GM12878 (cell line): Measurements from ENCODE around the gene MROH7. TPM values are rescaled to one million over a fixed set of nuclear protein-coding genes. Genes with fewer than 3 reads are reported as not detected.

Experiments used
- ATAC-seq: fragments of 200-7000 bp; cut with Tn5 transposase; 3 replicates; pipeline ENCODE4 v1.9.1; 2020; ENCODE audit warnings: mild to moderate bottlenecking, moderate library complexity
- BruUV-seq: library from RNA; stranded (reverse); fragments of 400-500 nt; replicated peaks from 2 replicates; lab custom pipeline; 2021; lab: Mats Ljungman, UMichigan
- CTCF ChIA-PET: fragments of 300-600 bp; sonication (Branson Sonifier 250); formaldehyde crosslinking; extraction: SDS; loops from one replicate; lab custom pipeline; 2021; ENCODE audit warnings: inconsistent platforms; lab: Yijun Ruan, JAX
- POLR2A ChIA-PET: fragments of 350-600 bp; formaldehyde crosslinking; extraction: SDS; loops from one replicate; lab custom pipeline; 2021; ENCODE audit warnings: inconsistent platforms; lab: Charles Lee
- RAD21 ChIA-PET: fragments of 300-600 bp; sonication (Branson Sonifier 250); formaldehyde crosslinking; loops from one replicate; lab custom pipeline; 2023; ENCODE audit warnings: antibody characterized with exemption; ENCODE audit not compliant: unreplicated experiment; lab: Charles Lee
- SMC1A ChIA-PET: fragments of 300-600 bp; sonication (Branson Sonifier 250); formaldehyde crosslinking; loops from one replicate; lab custom pipeline; 2023; ENCODE audit not compliant: unreplicated experiment, uncharacterized antibody; lab: Charles Lee
- DNase-seq: peaks from one replicate; pipeline ENCODE4 v3.0.0-alpha.2; 2011; ENCODE audit warnings: low read depth, low spot score
- FAIRE-seq: peaks from 3 replicates; lab custom pipeline; 2011; peaks lifted over from hg19 to GRCh38; lab: Jason Lieb, UNC
- H2AFZ ChIP-seq: 2 replicates; pipeline ENCODE4 v1.6.0; 2011; ENCODE audit warnings: low read depth, low read length, control low read depth; ENCODE audit not compliant: control insufficient read depth
- H3K27ac ChIP-seq: 2 replicates; pipeline ENCODE4 v1.5.1; 2011; ENCODE audit warnings: control low read depth; ENCODE audit not compliant: control insufficient read depth, insufficient read depth
- H3K27me3 ChIP-seq, 2 experiments: replicated peaks in 1 of 2; 2 replicates each; pipeline versions ENCODE4 v1.6.0 to v1.6.1; 2011; ENCODE audit warnings: low read length in 1 of 2; ENCODE audit not compliant: control insufficient read depth in 2 of 2, insufficient read depth in 2 of 2
- H3K36me3 ChIP-seq, 2 experiments: 2 replicates each; pipeline ENCODE4 v1.5.1; 2011; ENCODE audit warnings: low read length in 1 of 2; ENCODE audit not compliant: control insufficient read depth in 2 of 2, insufficient read depth in 2 of 2
- H3K4me1 ChIP-seq: 2 replicates; pipeline ENCODE4 v1.6.1; 2011; ENCODE audit warnings: mild to moderate bottlenecking, low read length, moderate library complexity, mixed read lengths; ENCODE audit not compliant: control insufficient read depth, insufficient read depth
- H3K4me2 ChIP-seq: 2 replicates; pipeline ENCODE4 v1.6.0; 2011; ENCODE audit warnings: control low read depth; ENCODE audit not compliant: control insufficient read depth, insufficient read depth
- H3K4me3 ChIP-seq: fragments of 200-600 bp; sonication (generic); 2 replicates; pipeline ENCODE4 v1.5.1; 2016
- H3K79me2 ChIP-seq: 2 replicates; pipeline ENCODE4 v1.6.0; 2011; ENCODE audit warnings: low read length; ENCODE audit not compliant: control insufficient read depth, insufficient read depth
- H3K9ac ChIP-seq: 2 replicates; pipeline ENCODE4 v1.8.0; 2011; ENCODE audit warnings: low read length, control low read depth, mixed read lengths; ENCODE audit not compliant: control insufficient read depth, insufficient read depth
- H3K9me3 ChIP-seq: replicated peaks from 3 replicates; pipeline ENCODE4 v1.5.1; 2011; ENCODE audit warnings: mild to moderate bottlenecking, low read length; ENCODE audit not compliant: control insufficient read depth, insufficient read depth
- H4K20me1 ChIP-seq: 2 replicates; pipeline ENCODE4 v1.6.0; 2011; ENCODE audit not compliant: control insufficient read depth, insufficient read depth
- BRCA1 ChIP-seq: IDR thresholded peaks from 2 replicates; pipeline ENCODE4 v1.6.1; 2011; ENCODE audit warnings: low read depth, low read length, improper control_type of control experiment
- LARP7 ChIP-seq: fragments of 450-650 bp; IDR thresholded peaks from 2 replicates; pipeline ENCODE4 v1.6.1; 2017; ENCODE audit warnings: mild to moderate bottlenecking
- SIX5 ChIP-seq: IDR thresholded peaks from 2 replicates; pipeline ENCODE4 v1.6.1; 2011; ENCODE audit warnings: mild to moderate bottlenecking, low read depth, low read length, moderate library complexity; ENCODE audit not compliant: severe bottlenecking
- TCF3 ChIP-seq: IDR thresholded peaks from 2 replicates; pipeline ENCODE4 v1.6.1; 2012; ENCODE audit warnings: low read depth, mild to moderate bottlenecking, low read length, borderline replicate concordance; ENCODE audit not compliant: insufficient read depth
- WRNIP1 ChIP-seq: IDR thresholded peaks from 2 replicates; pipeline ENCODE4 v1.6.1; 2011; ENCODE audit warnings: low read depth, low read length, improper control_type of control experiment, borderline replicate concordance
- ZNF592 ChIP-seq: fragments of 450-650 bp; IDR thresholded peaks from 2 replicates; pipeline ENCODE4 v1.6.1; 2017; ENCODE audit warnings: mild to moderate bottlenecking, moderate library complexity
- WGBS: methylation state at CpG from one replicate; pipeline ENCODE4 v1.1.6; 2016; ENCODE audit warnings: low lambda C conversion rate; ENCODE audit not compliant: insufficient replicate concordance, insufficient coverage; ENCODE audit errors: missing lambda C conversion rate; 5-methylcytosine and 5-hydroxymethylcytosine counted together
- in situ Hi-C: fragments of 300-500 bp; cut with MboI; formaldehyde crosslinking; loops from 9 replicates; pipeline ENCODE4 v1.14.3; 2018; ENCODE audit warnings: mixed read lengths
- intact Hi-C: fragments of 100-400 bp; cut with micrococcal nuclease; formaldehyde crosslinking; loops from one replicate; pipeline ENCODE4 v1.14.2; 2022; ENCODE audit not compliant: unreplicated experiment
- polyA plus RNA-seq, 11 experiments: library from polyadenylated mRNA; depleted of rRNA in 4 of 11; unstranded in 6 of 11; stranded (reverse) in 5 of 11; fragments of >200 nt; fragmentation: Nextera tagmentation in 4 of 11; fragmentation: Illumina TruSeq in 1 of 11; extraction: Ambion mirVana in 4 of 11; extraction: Trizol in 1 of 11; gene quantifications; 1 replicate in 1 of 11; 2 replicates in 10 of 11; pipeline versions ENCODE4 v1.2.1 to v1.2.3, GENCODE V29; 2011 to 2016; ENCODE audit warnings: inconsistent platforms in 2 of 11, missing spikeins in 2 of 11, low read depth in 1 of 11
- total RNA-seq, 4 experiments: library from RNA; depleted of rRNA in 3 of 4; stranded (reverse); fragments of >200 nt in 3 of 4; fragmentation: Illumina TruSeq in 1 of 4; extraction: Trizol in 1 of 4; gene quantifications; 2 replicates each; pipeline versions ENCODE4 v1.2.1 to v1.2.3, GENCODE V29; 2013 to 2021

MROH7 gene
- total and polyA plus RNA-seq, 10 of the 15 experiments (the other 5 are each of a cell fraction or from before 2014, with no cell fraction given): 0.11 TPM; not detected in 9

- TF ChIP-seq ZNF592: no peak
Measured at GRCh38 chr1:54696262-54696661, 54.7 kb downstream of the MROH7 start (continued).

- Histone ChIP-seq H4K20me1 (no peaks in the 10 kb centered on the region), H3K4me1 (no peaks in the 10 kb centered on the region), H2AFZ (no peak overlapping the region), H3K4me2 (no peak overlapping the region), H3K36me3 (no peaks in the 10 kb centered on the region), H3K9ac (no peak overlapping the region), H3K27ac (no peak overlapping the region), H3K27me3 (peaks cover 2 to 3% of the 10 kb centered on the region in 2 experiments; a peak in 3 of 4 replicates), H3K4me3 (no peak overlapping the region), H3K79me2 (no peaks in the 10 kb centered on the region), H3K9me3 (no peaks in the 10 kb centered on the region)
- ChIA-PET CTCF (no interaction called here), POLR2A (no interaction called here), RAD21 (no interaction called here), SMC1A (no interaction called here)
- intact Hi-C loops (no loop called here), in situ Hi-C loops (no loop called here)
- BruUV-seq: no TSS peak
- DNase-seq (no peak), FAIRE-seq (no peak), ATAC-seq (no peak)
- 34% methylated on average over 6 of the region's 6 CpGs for WGBS
- TF ChIP-seq SIX5 (no peak), TCF3 (no peak), BRCA1 (no peak), LARP7 (no peak), WRNIP1 (no peak)
Measured at GRCh38 chr1:54697896-54698295, 56.3 kb downstream of the MROH7 start.
